Glomerular visceral epithelial cell (primary cell): ENCODE results near the gene BPTF.
"Not testable (repeated sequence)": the region's sequence is repeated elsewhere in the genome, so short reads cannot be mapped to it uniquely, and the experiment has no call there.

Experiments
- DNase-seq: peaks from one replicate; pipeline ENCODE4 v3.0.0-alpha.2; 2016; ENCODE audit errors: extremely low spot score

BPTF gene

DNA sequence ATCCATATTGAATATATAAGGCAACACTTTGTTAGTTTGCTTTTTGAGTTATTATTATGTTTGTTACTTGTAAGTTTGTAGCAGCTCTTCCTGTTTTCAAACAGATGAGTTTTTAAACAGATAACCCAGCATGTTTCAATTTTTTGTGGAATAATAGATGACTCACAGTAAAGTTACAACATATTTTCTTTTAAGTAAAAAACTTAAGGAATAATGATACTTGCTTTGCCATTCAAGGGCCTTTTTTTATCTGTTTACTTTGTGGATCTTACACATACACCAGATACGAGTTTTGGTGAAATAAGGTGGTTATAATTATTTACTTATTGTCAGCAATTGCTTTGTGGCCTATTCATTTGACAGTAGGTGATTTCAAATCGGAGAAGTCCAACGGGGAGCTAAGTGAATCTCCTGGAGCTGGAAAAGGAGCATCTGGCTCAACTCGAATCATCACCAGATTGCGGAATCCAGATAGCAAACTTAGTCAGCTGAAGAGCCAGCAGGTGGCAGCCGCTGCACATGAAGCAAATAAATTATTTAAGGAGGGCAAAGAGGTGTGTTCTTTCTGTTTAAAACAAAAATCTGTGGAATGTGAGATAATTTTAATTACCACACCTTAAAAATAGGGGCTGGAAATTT, 66.3 kb downstream of the BPTF start:
- no peak for DNase-seq

- no peak for DNase-seq
Measured at GRCh38 chr17:67902511-67903231, 77.4 kb downstream of the BPTF start.

GRCh38 chr17:67905298-67905697, 80.0 kb downstream of the BPTF start:
- not testable (repeated sequence) for DNase-seq

GRCh38 chr17:67910117-67910803, 85.0 kb downstream of the BPTF start:
- not testable (repeated sequence) for DNase-seq

DNA sequence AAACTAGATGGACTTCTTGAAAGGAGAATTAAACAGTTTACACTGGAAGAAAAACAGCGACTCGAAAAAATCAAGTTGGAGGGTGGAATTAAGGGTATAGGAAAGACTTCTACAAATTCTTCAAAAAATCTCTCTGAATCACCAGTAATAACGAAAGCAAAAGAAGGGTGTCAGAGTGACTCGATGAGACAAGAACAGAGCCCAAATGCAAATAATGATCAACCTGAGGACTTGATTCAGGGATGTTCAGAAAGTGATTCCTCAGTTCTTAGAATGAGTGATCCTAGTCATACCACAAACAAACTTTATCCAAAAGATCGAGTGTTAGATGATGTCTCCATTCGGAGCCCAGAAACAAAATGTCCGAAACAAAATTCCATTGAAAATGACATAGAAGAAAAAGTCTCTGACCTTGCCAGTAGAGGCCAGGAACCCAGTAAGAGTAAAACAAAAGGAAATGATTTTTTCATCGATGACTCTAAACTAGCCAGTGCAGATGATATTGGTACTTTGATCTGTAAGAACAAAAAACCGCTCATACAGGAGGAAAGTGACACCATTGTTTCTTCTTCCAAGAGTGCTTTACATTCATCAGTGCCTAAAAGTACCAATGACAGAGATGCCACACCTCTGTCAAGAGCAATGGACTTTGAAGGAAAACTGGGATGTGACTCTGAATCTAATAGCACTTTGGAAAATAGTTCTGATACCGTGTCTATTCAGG, 85.9 kb downstream of the BPTF start:
- DNase-seq = no peak

DNA sequence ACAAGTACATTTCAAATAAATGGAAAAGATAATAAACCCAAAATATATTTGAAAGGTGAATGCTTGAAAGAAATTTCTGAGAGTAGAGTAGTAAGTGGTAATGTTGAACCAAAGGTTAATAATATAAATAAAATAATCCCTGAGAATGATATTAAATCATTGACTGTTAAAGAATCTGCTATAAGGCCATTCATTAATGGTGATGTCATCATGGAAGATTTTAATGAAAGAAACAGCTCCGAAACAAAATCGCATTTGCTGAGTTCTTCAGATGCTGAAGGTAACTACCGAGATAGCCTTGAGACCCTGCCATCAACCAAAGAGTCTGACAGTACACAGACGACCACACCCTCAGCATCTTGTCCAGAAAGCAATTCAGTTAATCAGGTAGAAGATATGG, 86.8 kb downstream of the BPTF start:
- DNase-seq = no peak

- DNase-seq = no peak
Measured at GRCh38 chr17:67912656-67913055, 87.4 kb downstream of the BPTF start.

GRCh38 chr17:67920212-67920611, 94.9 kb downstream of the BPTF start:
- DNase-seq = no peak

DNA sequence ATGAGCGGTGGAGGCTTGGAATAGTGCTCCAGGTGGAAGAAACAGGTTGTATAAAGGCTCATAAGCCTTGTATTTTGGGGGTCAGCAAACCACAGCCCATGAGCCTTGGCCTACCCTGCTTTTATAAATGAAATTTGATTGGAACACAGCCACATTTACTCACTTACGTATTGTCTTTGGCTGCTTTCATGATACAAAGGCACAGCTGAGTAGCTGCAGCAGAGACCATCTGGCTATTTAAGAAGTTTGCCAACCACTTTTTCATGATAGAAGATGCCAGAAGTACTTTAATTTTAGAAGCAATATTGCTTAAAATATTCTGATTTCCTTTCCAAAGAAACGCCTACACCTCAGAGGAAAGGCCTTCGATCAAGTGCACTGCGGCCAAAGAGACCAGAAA, 97.2 kb downstream of the BPTF start:
- DNase-seq = no peak

GRCh38 chr17:67928842-67929241, 103.5 kb downstream of the BPTF start:
- DNase-seq = not testable (repeated sequence)

GRCh38 chr17:67931227-67931626, 105.9 kb downstream of the BPTF start:
- DNase-seq = no peak

- no peak for DNase-seq
Measured at GRCh38 chr17:67942810-67943209, 117.5 kb downstream of the BPTF start.

GRCh38 chr17:67944035-67944434, 118.7 kb downstream of the BPTF start:
- no peak for DNase-seq

- DNase-seq = no peak
Measured at GRCh38 chr17:67946513-67946912, 121.2 kb downstream of the BPTF start.

GRCh38 chr17:67947325-67947813, 122.1 kb downstream of the BPTF start:
- DNase-seq = no peak

- DNase-seq = no peak
Measured at GRCh38 chr17:67950945-67951344, 125.6 kb downstream of the BPTF start.

DNA sequence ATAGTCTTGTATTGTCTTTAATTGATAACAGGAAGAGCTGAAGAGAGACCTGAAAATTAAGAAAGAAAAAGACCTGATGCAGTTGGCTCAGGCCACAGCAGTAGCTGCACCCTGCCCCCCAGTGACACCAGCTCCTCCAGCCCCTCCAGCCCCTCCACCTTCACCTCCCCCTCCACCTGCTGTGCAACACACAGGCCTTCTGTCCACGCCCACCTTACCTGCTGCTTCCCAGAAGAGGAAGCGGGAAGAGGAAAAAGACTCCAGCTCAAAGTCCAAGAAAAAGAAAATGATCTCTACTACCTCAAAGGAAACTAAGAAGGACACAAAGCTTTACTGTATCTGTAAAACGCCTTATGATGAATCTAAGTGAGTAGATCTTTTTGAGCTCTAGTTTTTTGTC, 134.2 kb downstream of the BPTF start:
- no peak for DNase-seq

- DNase-seq = not testable (repeated sequence)
Measured at GRCh38 chr17:67960276-67960675, 135.0 kb downstream of the BPTF start.

DNA sequence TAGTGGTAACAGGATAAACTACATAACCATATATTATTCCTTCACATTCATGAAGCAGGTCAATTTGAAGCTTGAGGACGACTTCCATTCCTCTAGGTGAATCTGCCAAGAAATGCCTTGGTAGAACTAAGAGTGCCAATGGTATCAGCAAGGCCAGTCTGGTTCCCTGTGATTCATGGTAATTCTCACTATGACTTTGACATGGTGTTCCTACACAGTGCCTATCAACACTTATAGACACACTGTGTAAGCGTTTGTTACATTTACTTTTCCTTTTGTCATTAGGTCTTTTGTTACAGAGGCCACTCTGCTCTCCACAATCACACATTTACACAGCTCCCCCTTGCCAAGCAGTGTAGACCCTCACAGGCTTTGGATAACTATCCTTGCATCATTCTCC, 136.9 kb downstream of the BPTF start:
- DNase-seq = not testable (repeated sequence)

DNA sequence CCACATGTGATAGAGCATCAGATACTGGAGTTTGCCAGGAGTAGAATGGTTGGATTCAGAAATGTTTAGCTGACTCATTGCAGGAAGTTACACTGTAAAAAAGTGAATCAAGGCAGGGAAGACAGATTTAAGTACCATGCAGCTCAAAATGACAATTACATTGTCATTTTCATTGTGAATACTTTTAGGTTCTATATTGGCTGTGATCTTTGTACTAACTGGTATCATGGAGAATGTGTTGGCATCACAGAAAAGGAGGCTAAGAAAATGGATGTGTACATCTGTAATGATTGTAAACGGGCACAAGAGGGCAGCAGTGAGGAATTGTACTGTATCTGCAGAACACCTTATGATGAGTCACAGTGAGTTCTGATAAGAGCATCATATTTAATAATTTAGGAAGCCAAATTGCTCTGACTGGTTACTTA, 137.9 kb downstream of the BPTF start:
- peak; percentile 74 for DNase-seq

DNA sequence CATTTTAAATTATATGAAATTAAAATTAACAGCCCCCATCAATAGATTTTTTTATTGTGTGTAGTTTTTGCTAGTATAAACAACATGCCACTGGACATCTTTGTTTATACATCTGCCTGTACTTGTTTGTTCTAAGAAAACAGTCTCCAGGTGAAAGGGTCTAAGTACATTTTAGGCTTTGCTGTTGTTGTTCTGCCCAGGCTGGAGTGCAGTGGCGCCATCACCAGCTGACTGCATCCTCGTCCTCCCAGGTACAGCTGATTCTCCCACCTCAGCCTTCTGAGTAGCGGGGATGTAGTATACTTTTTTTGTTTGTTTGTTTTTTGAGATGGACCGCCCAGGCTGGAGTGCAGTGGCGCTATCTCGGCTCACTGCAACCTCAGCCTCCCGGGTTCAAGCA, 145.5 kb downstream of the BPTF start:
- no peak for DNase-seq

DNA sequence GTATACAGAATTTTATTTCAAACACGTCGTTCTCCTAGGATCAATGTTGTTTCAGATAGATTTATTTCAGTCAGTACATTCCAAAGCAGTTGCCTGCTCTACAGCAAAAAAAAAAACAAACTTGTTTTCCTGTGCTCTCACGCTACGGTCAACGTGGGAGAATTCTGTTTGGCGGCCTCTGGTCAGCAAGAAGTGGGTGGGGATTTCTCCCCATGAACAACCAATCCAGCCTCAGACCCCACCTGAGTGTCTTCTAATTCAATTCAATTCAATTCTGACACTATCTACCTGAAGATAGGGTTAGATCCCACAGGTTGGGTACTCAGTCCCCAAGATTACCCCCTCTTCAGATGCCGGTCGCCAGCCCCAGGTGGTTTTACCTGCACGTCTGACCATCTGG, 148.9 kb downstream of the BPTF start:
- no peak for DNase-seq
